K562 (cell line): ENCODE results near the gene CUL4B. TPM values are rescaled to one million over a fixed set of nuclear protein-coding genes. Genes with fewer than 3 reads are reported as not detected.

Experiments used
- BRF1 ChIP-seq: IDR thresholded peaks from 3 replicates; pipeline ENCODE4 v1.6.1; 2011; ENCODE audit warnings: borderline replicate concordance, mild to moderate bottlenecking; ENCODE audit not compliant: insufficient read length; ENCODE audit errors: extremely low read depth
- CREM ChIP-seq: IDR thresholded peaks from 2 replicates; pipeline ENCODE4 v1.6.1; 2014; ENCODE audit warnings: antibody characterized with exemption, low read depth
- E2F6 ChIP-seq, 2 experiments: IDR thresholded peaks; 2 replicates each; pipeline ENCODE4 v1.6.1; 2011; ENCODE audit warnings: borderline replicate concordance in 1 of 2, control low read depth in 1 of 2, low read depth in 1 of 2, low read length in 1 of 2, mild to moderate bottlenecking in 1 of 2, mixed read lengths in 1 of 2, moderate library complexity in 1 of 2; ENCODE audit not compliant: insufficient read depth in 1 of 2, insufficient read length in 1 of 2, poor library complexity in 1 of 2, severe bottlenecking in 1 of 2; ENCODE audit errors: extremely low read depth in 1 of 2
- JUND ChIP-seq, 2 experiments: IDR thresholded peaks; 2 replicates in 1 of 2; 3 replicates in 1 of 2; pipeline ENCODE4 v1.6.1; 2011; ENCODE audit warnings: borderline replicate concordance in 2 of 2, low read depth in 2 of 2, low read length in 2 of 2, improper control_type of control experiment in 1 of 2, missing biosample characterization in 1 of 2, missing genetic modification characterization in 1 of 2, missing genetic modification reagents in 1 of 2
- SMAD4 ChIP-seq: fragments of 250-450 bp; sonication (Bioruptor Pico); conservative IDR thresholded peaks from 2 replicates; pipeline ENCODE4 v1.8.0; 2021; ENCODE audit warnings: inconsistent platforms, mild to moderate bottlenecking, moderate library complexity
- SRF ChIP-seq, 2 experiments: fragments of 250-450, 450-650 bp in 1 of 2; sonication (Bioruptor Pico) in 1 of 2; sonication (generic) in 1 of 2; formaldehyde crosslinking; IDR thresholded peaks; 2 replicates each; pipeline versions ENCODE4 v1.5.0 to v1.5.1; 2020 to 2022; ENCODE audit warnings: mild to moderate bottlenecking in 1 of 2, missing genetic modification reagents in 1 of 2
- STAT5A ChIP-seq: IDR thresholded peaks from 2 replicates; pipeline ENCODE4 v1.6.1; 2012; ENCODE audit warnings: low read length, inconsistent platforms, borderline replicate concordance
- TSHZ1 ChIP-seq: fragments of 250-450 bp; sonication (Bioruptor Pico); IDR thresholded peaks from 2 replicates; pipeline ENCODE4 v1.4.0; 2020; ENCODE audit warnings: mild to moderate bottlenecking, moderate library complexity
- USF1 ChIP-seq: sonication (generic); formaldehyde crosslinking; IDR thresholded peaks from 2 replicates; pipeline ENCODE4 v1.9.0; 2022; ENCODE audit warnings: mild to moderate bottlenecking, missing genetic modification reagents
- ZNF184 ChIP-seq: sonication (generic); formaldehyde crosslinking; IDR thresholded peaks from 2 replicates; pipeline ENCODE4 v1.5.0; 2020; ENCODE audit warnings: missing genetic modification reagents
- ZNF316 ChIP-seq: fragments of 450-650 bp; IDR thresholded peaks from 2 replicates; pipeline ENCODE4 v1.6.1; 2016
- polyA plus RNA-seq, 8 experiments: library from polyadenylated mRNA; depleted of rRNA in 4 of 8; stranded (reverse) in 5 of 8; unstranded in 3 of 8; fragments of >200 nt; fragmentation: Nextera tagmentation in 2 of 8; fragmentation: Illumina TruSeq in 1 of 8; extraction: Ambion mirVana in 2 of 8; extraction: Trizol in 1 of 8; gene quantifications; 2 replicates each; pipeline versions ENCODE4 v1.2.1 to v1.2.3, GENCODE V29; 2011 to 2014; ENCODE audit warnings: inconsistent platforms in 1 of 8, missing spikeins in 1 of 8
- total RNA-seq, 7 experiments: library from RNA; depleted of rRNA in 6 of 7; stranded (reverse); fragments of >200 nt in 6 of 7; fragmentation: Illumina TruSeq in 2 of 7; extraction: Trizol in 2 of 7; gene quantifications; 2 replicates each; pipeline versions ENCODE4 v1.2.1 to v1.2.3, GENCODE V29; 2011 to 2021; ENCODE audit warnings: low replicate concordance in 1 of 7
- TF ChIP-seq, protein P1 (sequence below): sonication (generic); formaldehyde crosslinking; IDR thresholded peaks from 2 replicates; pipeline ENCODE4 v1.5.0; 2020; ENCODE audit warnings: missing genetic modification reagents

The CUL4B gene
- total and polyA plus RNA-seq, 9 of the 15 experiments (the other 6 are each of a cell fraction or from before 2014, with no cell fraction given): 15.0 to 41.7 (median 37.5) TPM

GRCh38 chrX:120575379-120576114 lies 14.8 kb upstream of the CUL4B start (continued):
- peak; percentile 74 for TF ChIP-seq USF1 (CRISPR knock-in tag)
- 0 out of 2 replicates have a peak, but pooled peaks have one; percentile 25 for TF ChIP-seq SMAD4
- TF ChIP-seq, protein P1, sequence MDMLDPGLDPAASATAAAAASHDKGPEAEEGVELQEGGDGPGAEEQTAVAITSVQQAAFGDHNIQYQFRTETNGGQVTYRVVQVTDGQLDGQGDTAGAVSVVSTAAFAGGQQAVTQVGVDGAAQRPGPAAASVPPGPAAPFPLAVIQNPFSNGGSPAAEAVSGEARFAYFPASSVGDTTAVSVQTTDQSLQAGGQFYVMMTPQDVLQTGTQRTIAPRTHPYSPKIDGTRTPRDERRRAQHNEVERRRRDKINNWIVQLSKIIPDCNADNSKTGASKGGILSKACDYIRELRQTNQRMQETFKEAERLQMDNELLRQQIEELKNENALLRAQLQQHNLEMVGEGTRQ (CRISPR knock-in tag): peak; percentile 51
- peak; percentile 56 for TF ChIP-seq JUND (IDR thresholded peaks at IDR 0.05; ENCODE audit: borderline replicate concordance, low read depth, low read length)
- TF ChIP-seq JUND (tag; IDR thresholded peaks at IDR 0.05; ENCODE audit: borderline replicate concordance, low read depth, low read length): peak; percentile 70; the same call in 2 of the 3 replicates
- TF ChIP-seq TSHZ1 (CRISPR knock-in tag): no peak
- peak; percentile 89 to 93 for TF ChIP-seq E2F6 (IDR thresholded peaks at IDR 0.05; ENCODE audit: borderline replicate concordance in 1 of 2, extremely low read depth in 1 of 2, insufficient read depth in 1 of 2, insufficient read length in 1 of 2, low read depth in 1 of 2, low read length in 1 of 2, poor library complexity in 1 of 2, severe bottlenecking in 1 of 2)
- TF ChIP-seq SRF (CRISPR knock-in tag; IDR thresholded peaks at IDR 0.05): no peak
- peak; percentile 79 for TF ChIP-seq CREM
- TF ChIP-seq STAT5A: no peak
- TF ChIP-seq BRF1: no peak
- TF ChIP-seq ZNF184 (CRISPR knock-in tag): no peak
- peak; percentile 30; the same call in 1 of the 2 replicates for TF ChIP-seq ZNF316
